ENCODE data around the gene SH3YL1. TPM values are rescaled to one million over a fixed set of nuclear protein-coding genes. Genes with fewer than 3 reads are reported as not detected.

Gene SH3YL1
- total RNA-seq, 1 experiment from 2014 or later = 26.5 TPM

DNA sequence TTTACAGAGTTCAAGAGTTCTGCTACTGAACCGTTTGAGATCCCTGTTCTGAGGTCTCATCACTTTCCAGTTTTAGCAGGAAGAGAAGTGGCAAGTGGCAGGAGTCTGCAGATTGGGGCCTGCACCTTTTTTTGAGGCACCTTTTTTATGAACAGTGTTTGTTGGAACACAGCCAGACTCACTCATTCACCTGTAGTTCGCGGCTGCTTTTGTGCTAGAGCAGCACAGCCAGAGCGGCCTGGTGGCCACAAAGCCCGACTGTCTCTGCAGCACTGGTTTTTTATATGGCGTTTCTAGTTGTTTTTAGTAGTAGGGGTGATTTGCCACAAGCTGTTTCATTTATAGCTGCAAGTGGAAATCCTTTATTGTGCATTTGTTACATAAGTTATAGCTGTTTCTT lies 9.5 kb upstream of the SH3YL1 start:
- H2AK5ac ChIP-seq (ENCODE audit: insufficient read length, low read length) = no peak overlapping the region
- no peak overlapping the region for H2BK20ac ChIP-seq (ENCODE audit: low read depth, low read length, poor library complexity, severe bottlenecking)
- no peak overlapping the region for H2BK12ac ChIP-seq (ENCODE audit: insufficient read length, low read depth, low read length)
- no peak overlapping the region for H3K14ac ChIP-seq (ENCODE audit: insufficient read depth, low read length)
- no peak overlapping the region for H4K8ac ChIP-seq (replicated peaks; ENCODE audit: insufficient read length, low read depth, low read length)
- H4K91ac ChIP-seq (ENCODE audit: insufficient read length, low read depth, low read length) = no peak overlapping the region
- H4K20me1 ChIP-seq (ENCODE audit: control insufficient read depth, insufficient read depth, insufficient read length) = peaks cover 3% of the 10 kb centered on the region
- WGBS (ENCODE audit: extremely low coverage, insufficient read length, low lambda C conversion rate) = no CpG with 5 or more reads among the region's 6 CpGs
- no peak overlapping the region for H3K27ac ChIP-seq (ENCODE audit: insufficient read length, low read depth, low read length)
- H2BK120ac ChIP-seq (ENCODE audit: low read depth, low read length, poor library complexity, severe bottlenecking) = no peak overlapping the region
- H3T11ph ChIP-seq (ENCODE audit: low read length) = no peak overlapping the region
- no peaks in the 10 kb centered on the region for H3K4me1 ChIP-seq (ENCODE audit: insufficient read depth, low read length)
- no peaks in the 10 kb centered on the region for H3K23me2 ChIP-seq (ENCODE audit: insufficient read length, low read depth, low read length, poor library complexity, severe bottlenecking)
- H3K27ac Mint-ChIP-seq = no peak overlapping the region
- no peak overlapping the region for H3K23ac ChIP-seq (ENCODE audit: insufficient read length, low read depth, low read length)
- no peaks in the 10 kb centered on the region for H3K27me3 ChIP-seq (ENCODE audit: insufficient read depth, low read length)
- no peaks in the 10 kb centered on the region for H3K9me3 Mint-ChIP-seq
- H3K36me3 Mint-ChIP-seq (ENCODE audit: insufficient read depth in 1 of 3, low read depth in 3 of 3) = peaks cover 21 to 59% (median 50%) of the 10 kb centered on the region in 3 experiments
- no peak overlapping the region for H2BK15ac ChIP-seq (ENCODE audit: low read depth, low read length)
- no peak overlapping the region for H3K4me2 ChIP-seq (ENCODE audit: insufficient read depth, insufficient read length, low read length)
- H3K9ac ChIP-seq (ENCODE audit: extremely low read depth, insufficient read length, low read length) = no peak overlapping the region
- DNase-seq = no peak
- H3K4ac ChIP-seq (ENCODE audit: low read depth, low read length) = no peak overlapping the region
- peaks cover 20% of the 10 kb centered on the region for H3K79me1 ChIP-seq (ENCODE audit: insufficient read depth, low read depth, low read length, poor library complexity, severe bottlenecking)
- H2BK5ac ChIP-seq (ENCODE audit: insufficient read length, low read length) = no peak overlapping the region
- no peak overlapping the region for H3K56ac ChIP-seq (ENCODE audit: insufficient read length, low read depth, low read length)
- H3K4me3 Mint-ChIP-seq = no peak overlapping the region
- TF ChIP-seq, protein P1, sequence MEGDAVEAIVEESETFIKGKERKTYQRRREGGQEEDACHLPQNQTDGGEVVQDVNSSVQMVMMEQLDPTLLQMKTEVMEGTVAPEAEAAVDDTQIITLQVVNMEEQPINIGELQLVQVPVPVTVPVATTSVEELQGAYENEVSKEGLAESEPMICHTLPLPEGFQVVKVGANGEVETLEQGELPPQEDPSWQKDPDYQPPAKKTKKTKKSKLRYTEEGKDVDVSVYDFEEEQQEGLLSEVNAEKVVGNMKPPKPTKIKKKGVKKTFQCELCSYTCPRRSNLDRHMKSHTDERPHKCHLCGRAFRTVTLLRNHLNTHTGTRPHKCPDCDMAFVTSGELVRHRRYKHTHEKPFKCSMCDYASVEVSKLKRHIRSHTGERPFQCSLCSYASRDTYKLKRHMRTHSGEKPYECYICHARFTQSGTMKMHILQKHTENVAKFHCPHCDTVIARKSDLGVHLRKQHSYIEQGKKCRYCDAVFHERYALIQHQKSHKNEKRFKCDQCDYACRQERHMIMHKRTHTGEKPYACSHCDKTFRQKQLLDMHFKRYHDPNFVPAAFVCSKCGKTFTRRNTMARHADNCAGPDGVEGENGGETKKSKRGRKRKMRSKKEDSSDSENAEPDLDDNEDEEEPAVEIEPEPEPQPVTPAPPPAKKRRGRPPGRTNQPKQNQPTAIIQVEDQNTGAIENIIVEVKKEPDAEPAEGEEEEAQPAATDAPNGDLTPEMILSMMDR (conservative IDR thresholded peaks at IDR 0.05) = no peak
- peaks cover 0 to 4% of the 10 kb centered on the region in 2 experiments; a peak in 2 of 4 replicates for H3K4me1 Mint-ChIP-seq
- H2AFZ ChIP-seq (ENCODE audit: low read length) = no peak overlapping the region
- H3K79me2 ChIP-seq (ENCODE audit: insufficient read depth, low read length) = peaks cover 37% of the 10 kb centered on the region
- no peak overlapping the region for H4K5ac ChIP-seq (ENCODE audit: insufficient read length, low read depth, low read length)
- H3K27me3 Mint-ChIP-seq (ENCODE audit: low read depth) = no peaks in the 10 kb centered on the region
- H3K18ac ChIP-seq (ENCODE audit: insufficient read length, low read depth, low read length) = no peak overlapping the region
- no peaks in the 10 kb centered on the region for H3K9me3 ChIP-seq (ENCODE audit: control insufficient read depth, low read depth, low read length)

Data from H9 (cell line).